Smooth muscle cell of the brain vasculature (primary cell): ENCODE results near the gene ALDH3B2.
"Not testable (repeated sequence)": the region's sequence is repeated elsewhere in the genome, so short reads cannot be mapped to it uniquely, and the experiment has no call there.

ENCODE experiments used
- DNase-seq: peaks from one replicate; pipeline ENCODE4 v3.0.0-alpha.2; 2012; ENCODE audit warnings: low read depth, low spot score

The ALDH3B2 gene

DNA sequence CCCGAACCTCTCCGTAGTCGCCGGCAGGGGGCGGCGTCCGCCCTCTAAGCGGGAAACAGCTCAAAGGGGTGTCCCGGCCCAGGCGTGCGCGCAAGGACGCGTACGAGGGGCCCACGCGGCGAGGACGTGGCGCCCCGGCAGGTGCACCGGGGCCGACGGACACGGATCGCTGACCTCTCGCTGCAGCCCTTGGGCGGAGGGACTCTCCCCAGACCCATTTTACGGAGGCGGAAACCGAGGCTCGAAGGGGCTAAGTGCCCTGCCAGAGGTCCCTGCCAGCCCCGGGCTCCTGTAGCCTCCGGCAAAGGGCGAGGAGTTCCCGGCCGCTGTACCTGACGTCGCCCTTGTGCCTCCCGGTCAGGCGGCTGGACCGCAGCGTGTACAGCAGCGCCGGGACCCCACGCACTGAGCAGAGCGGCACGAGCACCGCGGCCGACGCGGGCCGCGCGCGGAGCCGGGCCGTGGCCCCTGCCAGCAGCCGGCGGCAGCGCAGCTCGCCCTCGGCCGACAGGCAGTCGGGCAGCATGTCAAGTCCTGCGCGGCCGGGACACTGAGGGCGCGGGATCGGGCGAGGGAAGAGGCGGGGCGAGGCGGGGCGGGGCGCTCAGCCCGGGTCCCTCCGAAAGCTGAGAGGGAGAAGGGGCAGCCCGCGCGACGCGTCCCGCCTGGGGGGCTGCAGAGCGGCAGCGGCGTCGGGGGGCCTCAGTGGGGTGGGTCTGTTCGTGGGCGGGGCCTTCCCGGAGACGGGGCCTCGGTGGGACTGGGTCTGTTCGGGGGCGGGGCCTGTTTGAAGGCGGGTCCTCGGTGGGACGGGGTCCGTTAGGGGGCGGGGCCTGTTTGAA is 44.8 kb downstream of the ALDH3B2 start, which contains the start of gene NUDT8:
TSS of gene NUDT8 (minus strand) at position 552 of the 842 bp plus-strand sequence. CDS start at position 526, 26 bp downstream.
- DNase-seq = peak; percentile 53

DNA sequence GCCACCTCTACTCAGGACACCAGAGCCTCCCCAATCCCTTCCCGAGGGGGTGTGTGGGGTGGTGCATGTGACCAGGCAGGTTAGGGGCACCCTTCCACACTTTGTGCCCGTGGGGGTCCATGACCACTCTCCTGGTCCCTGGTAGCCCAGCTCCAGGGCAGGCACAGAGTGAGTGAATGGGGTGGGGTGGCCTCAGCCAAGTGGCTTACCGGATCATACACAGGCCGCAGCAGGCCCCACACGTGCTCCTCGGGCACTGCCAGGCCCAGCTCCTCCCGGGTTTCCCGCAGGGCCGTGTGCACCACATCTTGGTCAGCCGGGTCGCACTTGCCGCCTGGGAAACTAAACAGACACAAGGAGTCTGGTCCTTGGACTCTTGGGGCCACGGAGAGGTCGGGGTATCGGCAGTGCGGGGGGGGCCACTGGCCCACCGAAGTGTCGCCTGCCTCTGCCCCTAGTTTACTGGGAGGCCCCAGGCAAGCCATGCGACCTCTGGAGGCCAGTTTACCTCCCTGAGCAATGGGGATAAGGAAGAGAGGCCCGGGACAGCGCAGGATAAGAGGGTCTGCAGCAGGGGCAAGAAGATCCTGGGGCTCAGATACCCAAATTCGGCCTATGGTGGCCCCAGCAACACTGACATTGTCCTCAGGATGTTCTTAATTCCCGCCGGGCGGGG is 45.6 kb downstream of the ALDH3B2 start:
- no peak for DNase-seq

DNA sequence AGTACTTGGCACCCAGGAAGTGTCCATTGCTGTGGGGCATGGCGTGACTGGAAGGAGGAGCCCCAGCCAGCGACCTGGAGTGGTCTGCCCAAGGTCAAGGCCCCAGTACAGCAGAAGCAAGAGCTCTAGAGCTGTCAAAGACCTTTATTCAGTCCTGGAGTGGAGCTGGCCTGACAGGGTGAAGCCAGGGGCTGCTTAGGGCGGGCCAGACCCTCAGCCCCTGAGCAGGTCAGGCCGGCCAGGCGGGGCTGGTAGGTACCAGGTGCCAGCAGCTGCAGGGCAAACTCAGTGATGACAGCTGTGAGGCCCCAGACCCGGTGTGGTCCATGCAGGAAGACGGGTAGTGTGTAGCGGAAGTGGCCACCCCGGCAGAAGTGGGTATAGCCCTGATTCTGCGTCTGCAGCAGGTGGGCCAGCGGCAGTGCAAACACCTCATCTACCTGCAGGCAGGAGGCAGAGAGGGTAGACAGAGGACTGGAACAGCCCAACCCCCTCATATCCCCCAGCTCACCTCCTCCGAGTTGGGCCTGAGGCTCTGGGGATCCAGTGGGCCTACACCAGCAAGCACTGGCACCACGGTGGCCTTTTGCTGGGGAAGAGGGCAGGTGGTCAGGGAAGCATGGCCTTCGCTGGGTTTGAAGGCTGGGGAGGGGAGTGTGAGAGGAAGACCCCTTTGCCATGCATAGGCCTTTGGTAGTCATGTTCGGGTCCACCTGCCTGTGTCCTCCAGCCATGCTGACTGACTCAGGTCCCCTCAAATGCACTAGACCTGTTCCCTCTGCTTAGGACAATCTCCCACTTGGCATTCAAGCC is 46.4 kb downstream of the ALDH3B2 start:
- DNase-seq = no peak

DNA sequence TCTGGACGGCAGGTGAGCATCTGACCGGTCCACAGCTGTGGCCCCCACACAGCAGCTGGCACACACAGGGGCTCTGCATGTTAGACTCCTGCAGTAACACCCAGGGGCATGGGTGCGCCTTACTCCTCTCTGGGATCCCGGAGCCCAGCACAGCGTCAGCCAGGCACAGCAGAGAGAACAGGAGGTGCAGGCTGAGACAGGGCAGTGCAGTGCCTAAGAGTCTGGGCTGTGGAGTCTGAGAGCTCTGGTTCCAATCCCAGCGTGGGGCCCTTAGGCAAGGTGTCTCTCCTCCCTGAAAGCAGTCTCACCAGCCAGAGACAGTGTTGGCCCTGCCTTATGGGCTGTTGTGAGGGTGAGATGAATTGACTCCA is 47.0 kb downstream of the ALDH3B2 start:
- DNase-seq = no peak

DNA sequence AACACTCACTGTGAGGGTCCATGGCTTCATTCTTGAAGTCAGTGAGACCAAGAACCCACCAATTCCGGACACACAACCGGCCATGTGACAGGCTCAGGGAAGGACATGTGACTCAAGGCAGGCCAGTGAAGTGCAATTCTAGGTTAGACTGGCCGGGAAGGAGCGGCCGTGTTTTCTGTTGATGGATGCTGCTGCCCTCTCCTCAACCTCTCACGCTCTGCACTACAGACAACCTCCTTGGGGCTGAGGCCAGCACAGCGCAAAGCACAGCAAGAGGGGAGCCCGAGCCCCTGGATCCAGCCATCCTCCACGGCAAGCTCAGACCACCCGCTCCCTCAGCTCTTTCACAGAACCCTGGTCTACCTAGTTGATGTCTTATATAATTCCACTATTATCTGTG is 47.5 kb downstream of the ALDH3B2 start:
- no peak for DNase-seq

DNA sequence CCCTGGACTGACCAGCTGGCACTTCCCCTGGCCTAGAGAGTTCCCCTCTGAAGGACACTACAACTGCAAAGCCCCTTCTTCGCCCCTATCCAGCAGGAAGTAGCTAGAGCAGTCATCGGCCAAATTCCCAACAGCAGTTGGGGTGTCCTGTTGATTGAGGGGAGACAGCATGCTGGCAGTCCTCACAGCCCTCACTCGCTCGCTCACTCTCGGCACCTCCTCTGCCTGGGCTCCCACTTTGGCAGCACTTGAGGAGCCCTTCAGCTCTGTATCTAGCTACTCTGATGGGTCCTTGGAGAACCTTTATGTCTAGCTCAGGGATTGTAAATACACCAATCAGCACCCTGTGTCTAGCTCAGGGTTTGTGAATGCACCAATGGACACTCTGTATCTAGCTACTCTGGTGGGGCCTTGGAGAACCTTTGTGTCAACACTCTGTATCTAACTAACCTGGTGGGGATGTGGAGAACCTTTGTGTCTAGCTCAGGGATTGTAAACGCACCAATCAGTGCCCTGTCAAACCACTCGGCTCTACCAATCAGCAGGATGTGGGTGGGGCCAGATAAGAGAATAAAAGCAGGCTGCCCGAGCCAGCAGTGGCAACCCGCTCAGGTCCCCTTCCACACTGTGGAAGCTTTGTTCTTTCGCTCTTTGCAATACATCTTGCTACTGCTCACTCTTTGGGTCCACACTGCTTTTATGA is 48.1 kb downstream of the ALDH3B2 start:
- DNase-seq = not testable (repeated sequence)

DNA sequence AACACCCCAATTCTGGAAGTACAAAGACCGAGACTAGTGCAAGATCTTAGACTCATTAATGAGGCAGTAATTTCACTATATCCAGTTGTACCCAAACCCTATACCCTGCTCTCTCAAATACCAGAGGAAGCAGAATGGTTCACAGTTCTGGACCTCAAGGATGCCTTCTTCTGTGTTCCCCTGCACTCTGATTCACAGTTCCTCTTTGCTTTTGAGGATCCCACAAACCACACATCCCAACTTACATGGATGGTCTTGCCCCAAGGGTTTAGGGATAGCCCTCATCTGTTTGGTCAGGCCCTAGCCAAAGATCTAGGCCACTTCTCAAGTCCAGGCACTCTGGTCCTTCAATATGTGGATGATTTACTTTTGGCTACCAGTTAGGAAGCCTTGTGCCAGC is 50.6 kb downstream of the ALDH3B2 start:
- DNase-seq = not testable (repeated sequence)

DNA sequence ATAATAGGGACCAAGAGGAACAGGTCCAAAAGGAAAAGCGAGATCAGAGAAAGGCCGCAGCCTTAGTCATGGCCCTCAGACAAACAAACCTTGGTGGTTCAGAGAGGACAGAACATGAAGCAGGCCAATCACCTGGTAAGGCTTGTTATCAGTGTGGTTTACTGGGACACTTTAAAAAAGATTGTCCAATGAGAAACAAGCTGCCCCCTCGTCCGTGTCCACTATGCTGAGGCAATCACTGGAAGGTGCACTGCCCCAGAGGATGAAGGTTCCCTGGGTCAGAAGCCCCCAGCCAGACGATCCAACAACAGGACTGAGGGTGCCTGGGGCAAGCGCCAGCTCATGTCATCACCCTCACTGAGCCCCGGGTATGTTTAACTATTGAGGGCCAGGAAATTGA is 51.5 kb downstream of the ALDH3B2 start:
- DNase-seq = not testable (repeated sequence)

DNA sequence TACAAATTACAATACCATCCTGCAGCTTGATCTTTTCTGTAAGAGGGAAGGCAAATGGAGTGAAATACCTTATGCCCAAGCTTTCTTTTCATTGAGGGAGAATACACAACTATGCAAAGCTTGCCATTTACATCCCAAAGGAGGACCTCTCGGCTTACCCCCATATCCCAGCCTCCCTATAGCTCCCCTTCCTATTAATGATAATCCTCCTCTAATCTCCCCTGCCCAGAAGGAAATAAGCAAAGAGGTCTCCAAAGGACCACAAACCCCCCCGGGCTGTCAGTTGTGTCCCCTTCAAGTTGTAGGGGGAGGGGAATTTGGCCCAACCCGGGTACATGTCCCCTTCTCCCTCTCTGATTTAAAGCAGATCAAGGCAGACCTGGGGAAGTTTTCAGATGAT is 52.5 kb downstream of the ALDH3B2 start:
- DNase-seq = not testable (repeated sequence)

DNA sequence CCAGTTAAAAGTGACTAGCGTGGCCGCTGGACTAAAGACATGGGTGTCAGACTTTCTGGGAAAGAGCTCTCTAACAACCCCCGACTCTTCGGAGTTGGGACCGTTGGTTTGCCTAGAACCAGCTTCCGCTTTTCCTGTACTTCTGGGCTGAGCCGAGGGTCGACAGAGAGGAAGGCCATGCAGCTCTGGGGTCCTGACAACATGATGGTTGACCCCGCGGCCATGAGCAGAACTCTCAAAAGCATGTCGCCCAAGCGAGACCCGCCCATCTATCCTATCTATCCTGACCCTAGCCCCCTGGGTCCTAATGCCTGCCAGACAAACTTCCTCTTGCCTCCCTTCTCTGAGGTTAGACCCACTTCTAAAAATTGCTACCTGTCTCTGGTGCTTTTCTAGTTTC is 53.8 kb downstream of the ALDH3B2 start:
- DNase-seq = not testable (repeated sequence)

DNA sequence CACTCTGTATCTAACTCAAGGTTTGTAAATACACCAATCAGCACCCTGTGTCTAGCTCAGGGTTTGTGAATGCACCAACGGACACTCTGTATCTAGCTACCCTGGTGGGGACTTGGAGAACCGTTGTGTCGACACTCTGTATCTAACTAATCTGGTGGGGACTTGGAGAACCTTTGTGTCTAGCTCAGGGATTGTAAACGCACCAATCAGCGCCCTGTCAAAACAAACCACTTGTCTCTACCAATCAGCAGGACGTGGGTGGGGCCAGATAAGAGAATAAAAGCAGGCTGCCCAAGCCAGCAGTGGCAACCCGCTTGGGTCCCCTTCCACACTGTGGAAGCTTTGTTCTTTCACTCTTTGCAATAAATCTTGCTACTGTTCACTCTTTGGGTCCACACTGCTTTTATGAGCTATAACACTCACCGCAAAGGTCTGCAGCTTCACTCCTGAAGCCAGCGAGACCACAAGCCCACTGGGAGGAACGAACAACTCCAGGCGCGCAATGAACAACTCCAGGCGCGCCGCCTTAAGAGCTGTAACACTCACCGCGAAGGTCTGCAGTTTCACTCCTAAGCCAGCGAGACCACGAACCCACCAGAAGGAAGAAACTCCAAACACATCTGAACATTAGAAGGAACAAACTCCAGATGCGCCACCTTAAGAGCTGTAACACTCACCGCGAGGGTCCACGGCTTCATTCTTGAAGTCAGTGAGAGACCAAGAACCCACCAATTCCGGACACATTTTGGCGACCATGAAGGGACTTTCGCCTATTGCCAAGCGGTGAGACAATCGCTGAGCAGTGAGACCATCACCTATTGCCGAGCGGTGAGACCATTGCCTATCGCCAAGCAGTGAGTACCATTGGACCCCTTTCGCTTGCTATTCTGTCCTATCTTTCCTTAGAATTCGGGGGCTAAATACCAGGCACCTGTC is 54.5 kb downstream of the ALDH3B2 start:
- DNase-seq = not testable (repeated sequence)

DNA sequence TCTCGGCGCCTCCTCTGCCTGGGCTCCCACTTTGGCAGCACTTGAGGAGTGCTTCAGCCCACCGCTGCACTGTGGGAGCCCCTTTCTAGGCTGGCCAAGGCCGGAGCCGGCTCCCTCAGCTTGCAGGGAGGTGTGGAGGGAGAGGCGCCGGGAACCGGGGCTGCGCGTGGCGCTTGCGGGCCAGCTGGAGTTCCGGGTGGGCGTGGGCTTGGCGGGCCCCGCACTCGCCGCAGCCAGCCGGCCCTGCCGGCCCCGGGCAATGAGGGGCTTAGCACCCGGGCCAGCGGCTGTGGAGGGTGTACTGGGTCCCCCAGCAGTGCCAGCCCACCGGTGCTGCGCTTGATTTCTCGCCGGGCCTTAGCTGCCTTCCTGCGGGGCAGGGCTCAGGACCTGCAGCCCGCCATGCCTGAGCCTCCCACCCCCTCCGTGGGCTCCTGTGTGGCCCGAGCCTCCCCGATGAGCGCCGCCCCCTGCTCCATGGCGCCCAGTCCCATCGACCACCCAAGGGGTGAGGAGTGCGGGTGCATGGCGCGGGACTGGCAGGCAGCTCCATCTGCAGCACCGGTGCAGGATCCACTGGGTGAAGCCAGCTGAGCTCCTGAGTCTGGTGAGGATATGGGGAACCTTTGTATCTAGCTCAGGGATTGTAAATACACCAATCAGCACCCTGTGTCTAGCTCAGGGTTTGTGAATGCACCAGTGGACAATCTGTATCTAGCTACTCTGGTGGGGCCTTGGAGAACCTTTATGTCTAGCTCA is 55.3 kb downstream of the ALDH3B2 start:
- DNase-seq = not testable (repeated sequence)

DNA sequence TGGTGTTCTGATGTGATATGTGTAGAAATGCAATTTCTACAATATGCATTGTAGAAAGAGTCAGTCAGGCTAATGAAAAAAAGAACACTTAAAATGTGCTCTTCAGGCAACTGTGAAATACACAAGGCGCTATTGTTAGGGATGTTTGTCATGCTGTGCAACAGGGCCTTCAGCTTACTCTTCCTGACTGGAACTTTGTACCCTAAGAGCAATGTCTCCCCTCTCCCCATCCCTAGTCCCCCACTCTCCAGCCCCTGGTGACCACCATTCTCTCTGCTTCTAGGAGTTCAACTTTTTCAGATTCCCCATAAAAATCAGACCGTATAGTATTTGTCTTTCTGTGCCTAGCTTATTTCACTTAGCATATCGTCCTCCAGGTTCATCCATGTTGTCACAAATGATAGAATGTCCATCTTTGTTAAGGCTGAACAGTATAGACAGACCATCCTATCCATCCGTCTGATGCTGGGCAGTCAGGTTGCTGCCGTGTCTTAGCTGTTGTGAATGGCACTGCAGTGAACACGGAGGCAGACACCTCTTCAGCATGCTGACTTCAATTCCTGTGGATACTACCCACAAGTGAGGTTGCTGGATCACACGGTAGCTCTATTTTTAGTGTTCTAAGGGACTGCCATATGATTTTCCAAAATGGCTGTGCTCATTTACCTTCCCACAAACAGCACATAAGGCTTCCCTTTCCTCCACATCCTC is 57.0 kb downstream of the ALDH3B2 start:
- DNase-seq = no peak

DNA sequence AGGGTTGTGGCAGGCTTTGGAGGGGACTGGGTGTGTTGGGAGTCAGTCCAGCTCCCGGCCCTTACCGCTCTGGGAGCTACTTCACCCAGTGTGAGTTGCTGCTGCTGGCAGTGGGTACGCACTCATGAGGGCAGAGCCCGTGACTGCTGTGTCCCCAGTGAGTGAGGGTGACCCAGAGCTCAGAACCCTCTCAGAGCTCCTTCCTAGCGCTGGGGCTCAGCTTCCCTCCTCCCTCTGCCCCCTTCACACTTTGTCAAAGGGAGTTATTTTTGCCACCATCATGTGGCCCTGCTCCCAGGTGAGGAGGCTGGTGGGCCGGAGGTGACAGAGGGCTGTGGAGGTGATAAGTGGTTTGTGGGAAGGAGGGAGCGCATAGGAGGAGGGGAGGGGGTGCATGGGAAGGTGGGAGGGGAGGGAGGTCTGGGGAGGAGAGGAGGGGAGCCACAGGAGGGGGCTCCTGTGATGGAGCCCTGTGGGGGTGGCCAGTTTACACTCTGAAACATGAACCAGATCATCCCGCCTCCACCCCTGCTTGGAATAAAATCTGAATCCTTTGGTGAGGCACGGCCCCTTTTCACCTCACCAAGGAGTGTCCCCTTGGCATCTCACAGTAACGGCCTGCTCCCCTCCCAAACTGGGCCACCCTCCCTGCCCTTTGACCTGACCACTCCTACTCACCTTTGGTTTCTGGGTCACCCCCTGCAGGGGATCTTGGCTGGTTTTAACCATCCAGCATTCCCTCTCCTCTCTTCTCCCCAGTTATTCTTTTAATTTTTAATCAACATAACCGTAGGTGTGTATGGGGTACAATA is 57.8 kb downstream of the ALDH3B2 start:
- DNase-seq = no peak

DNA sequence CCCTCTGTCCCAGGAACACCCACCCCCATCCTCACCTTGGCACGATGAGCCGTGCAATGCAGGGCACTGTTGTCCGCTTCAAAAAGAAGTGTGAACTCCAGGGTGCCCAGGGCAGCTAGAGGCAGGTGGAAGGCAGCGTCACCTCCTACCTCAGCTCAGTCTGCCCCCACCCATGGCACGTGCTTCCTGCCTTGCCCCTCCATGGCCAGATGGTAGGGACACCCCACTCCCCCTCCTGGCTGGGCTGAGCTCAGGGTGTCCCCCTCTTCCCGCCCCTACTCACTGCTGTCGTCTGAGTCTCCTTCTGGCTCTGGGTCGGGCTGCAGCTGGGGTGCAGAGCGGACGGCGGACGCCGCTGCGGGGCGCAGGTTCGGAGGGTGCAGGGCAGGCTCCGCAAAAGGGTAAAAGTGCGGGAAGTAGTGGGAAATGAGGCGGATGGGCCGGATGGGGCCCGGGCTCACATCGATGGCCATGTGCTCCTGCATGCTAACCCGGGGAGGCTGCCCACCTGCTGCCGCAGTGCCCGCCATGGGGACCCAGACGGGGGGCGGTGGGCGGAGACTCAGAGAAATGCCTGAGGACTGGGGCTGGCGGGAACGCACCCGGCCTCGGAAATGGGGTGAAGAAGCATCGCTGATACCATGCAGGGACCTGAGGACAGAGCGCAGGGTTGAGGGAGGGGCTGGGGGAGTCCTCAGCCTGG is 58.5 kb downstream of the ALDH3B2 start:
- no peak for DNase-seq

DNA sequence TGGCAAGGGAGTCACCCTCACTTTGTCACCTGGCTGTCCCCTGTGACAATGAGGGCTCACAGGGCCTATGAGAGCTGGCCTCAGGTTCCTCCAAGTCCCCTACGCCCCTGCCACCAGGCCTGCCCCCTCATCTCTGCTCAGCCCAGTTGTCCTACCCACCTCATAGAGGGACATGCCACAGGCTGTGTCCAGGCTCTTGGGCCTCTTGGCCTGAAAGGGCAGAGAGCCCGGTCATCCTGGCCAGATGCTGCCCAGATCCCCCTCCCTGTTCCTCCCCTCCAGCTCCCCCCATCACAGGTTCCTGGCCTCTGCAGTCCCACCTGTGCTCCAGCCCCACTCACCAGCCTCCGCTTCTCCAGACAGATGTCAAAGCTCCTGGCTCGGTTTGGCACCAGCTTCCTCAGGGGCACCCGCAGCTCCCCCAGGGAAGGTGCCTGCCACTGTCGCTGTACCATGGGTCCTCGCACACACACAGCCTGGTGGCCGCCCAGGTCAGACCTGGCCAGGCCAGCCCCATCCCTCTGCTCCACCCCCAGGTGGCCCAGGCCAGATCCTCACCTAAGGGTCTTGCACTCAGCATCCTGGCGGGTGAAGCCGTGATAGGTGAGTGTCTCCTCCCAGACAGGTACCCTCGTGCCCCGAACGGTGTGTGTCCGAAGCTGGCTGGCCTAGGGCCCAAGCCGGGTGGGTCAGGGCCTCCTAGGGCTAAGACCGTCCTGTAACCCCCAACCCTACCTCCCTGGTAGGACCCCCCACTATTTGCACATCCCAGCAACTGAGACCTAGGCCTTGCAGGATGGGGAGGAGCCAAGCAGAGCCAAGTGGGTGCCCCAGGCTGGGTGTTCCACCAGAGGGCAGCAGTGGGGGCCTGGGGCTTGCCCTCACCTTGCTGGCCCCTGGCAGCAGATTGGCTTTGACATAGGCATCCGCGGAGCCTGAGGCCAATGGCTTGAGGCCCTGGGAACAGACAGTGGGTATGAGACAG is 59.4 kb downstream of the ALDH3B2 start:
- no peak for DNase-seq
